H9 (cell line): ENCODE results near the gene ANKMY1. TPM values are rescaled to one million over a fixed set of nuclear protein-coding genes. Genes with fewer than 3 reads are reported as not detected.

Experiments
- DNase-seq: peaks from one replicate; pipeline ENCODE4 v3.0.0-alpha.2; 2017
- H2AFZ ChIP-seq: one replicate; pipeline ENCODE4 v1.6.1; 2013; ENCODE audit warnings: mild to moderate bottlenecking, low read length, control low read depth, moderate library complexity
- H2AK5ac ChIP-seq: 2 replicates; pipeline ENCODE4 v1.6.1; 2013; ENCODE audit warnings: low read length, control low read depth, mixed read lengths; ENCODE audit not compliant: insufficient read length
- H2BK120ac ChIP-seq: one replicate; pipeline ENCODE4 v1.6.1; 2013; ENCODE audit warnings: low read depth, mild to moderate bottlenecking, low read length, control low read depth, inconsistent platforms; ENCODE audit not compliant: poor library complexity, severe bottlenecking
- H2BK12ac ChIP-seq: 2 replicates; pipeline ENCODE4 v1.6.1; 2013; ENCODE audit warnings: low read length, control low read depth, mixed read lengths, low read depth; ENCODE audit not compliant: insufficient read length
- H2BK15ac ChIP-seq: 2 replicates; pipeline ENCODE4 v1.6.1; 2013; ENCODE audit warnings: low read depth, low read length, control low read depth
- H2BK20ac ChIP-seq: one replicate; pipeline ENCODE4 v1.6.1; 2013; ENCODE audit warnings: low read depth, mild to moderate bottlenecking, low read length, control low read depth, inconsistent platforms; ENCODE audit not compliant: poor library complexity, severe bottlenecking
- H2BK5ac ChIP-seq: 2 replicates; pipeline ENCODE4 v1.6.1; 2013; ENCODE audit warnings: low read length, control low read depth, mixed read lengths; ENCODE audit not compliant: insufficient read length
- H3K14ac ChIP-seq: 2 replicates; pipeline ENCODE4 v1.6.1; 2013; ENCODE audit warnings: low read length, control low read depth; ENCODE audit not compliant: insufficient read depth
- H3K18ac ChIP-seq: 2 replicates; pipeline ENCODE4 v1.6.1; 2013; ENCODE audit warnings: low read depth, mild to moderate bottlenecking, mixed read lengths, low read length, control low read depth; ENCODE audit not compliant: insufficient read length
- H3K23ac ChIP-seq: 2 replicates; pipeline ENCODE4 v1.6.1; 2013; ENCODE audit warnings: low read length, control low read depth, mixed read lengths, low read depth; ENCODE audit not compliant: insufficient read length
- H3K23me2 ChIP-seq: 2 replicates; pipeline ENCODE4 v1.6.1; 2013; ENCODE audit warnings: low read depth, mild to moderate bottlenecking, mixed read lengths, low read length, control low read depth; ENCODE audit not compliant: insufficient read length, poor library complexity, severe bottlenecking
- H3K27ac ChIP-seq: 2 replicates; pipeline ENCODE4 v1.5.1; 2013; ENCODE audit warnings: low read length, control low read depth, mixed read lengths, low read depth; ENCODE audit not compliant: insufficient read length
- H3K27me3 ChIP-seq: 2 replicates; pipeline ENCODE4 v1.6.1; 2013; ENCODE audit warnings: low read length, control low read depth, inconsistent platforms; ENCODE audit not compliant: insufficient read depth
- H3K4ac ChIP-seq: 2 replicates; pipeline ENCODE4 v1.6.1; 2013; ENCODE audit warnings: low read depth, mild to moderate bottlenecking, control low read depth, inconsistent platforms, low read length, moderate library complexity
- H3K4me1 ChIP-seq: 2 replicates; pipeline ENCODE4 v1.6.1; 2013; ENCODE audit warnings: low read length, control low read depth, inconsistent platforms; ENCODE audit not compliant: insufficient read depth
- H3K4me2 ChIP-seq: 2 replicates; pipeline ENCODE4 v1.6.1; 2013; ENCODE audit warnings: low read length, control low read depth, mixed read lengths; ENCODE audit not compliant: insufficient read length, insufficient read depth
- H3K56ac ChIP-seq: 2 replicates; pipeline ENCODE4 v1.6.1; 2013; ENCODE audit warnings: low read depth, mild to moderate bottlenecking, mixed read lengths, low read length, control low read depth; ENCODE audit not compliant: insufficient read length
- H3K79me1 ChIP-seq: 2 replicates; pipeline ENCODE4 v1.6.1; 2013; ENCODE audit warnings: low read depth, mild to moderate bottlenecking, moderate library complexity, low read length, control low read depth, inconsistent platforms; ENCODE audit not compliant: insufficient read depth, poor library complexity, severe bottlenecking
- H3K79me2 ChIP-seq: 2 replicates; pipeline ENCODE4 v1.6.1; 2013; ENCODE audit warnings: low read length, control low read depth, inconsistent platforms; ENCODE audit not compliant: insufficient read depth
- H3K9ac ChIP-seq: 2 replicates; pipeline ENCODE4 v1.6.1; 2013; ENCODE audit warnings: low read length, control low read depth, mixed read lengths; ENCODE audit not compliant: insufficient read length; ENCODE audit errors: extremely low read depth
- H3K9me3 ChIP-seq: one replicate; pipeline ENCODE4 v1.6.1; 2013; ENCODE audit warnings: low read depth, low read length, inconsistent platforms; ENCODE audit not compliant: control insufficient read depth
- H3T11ph ChIP-seq: one replicate; pipeline ENCODE4 v1.6.1; 2013; ENCODE audit warnings: mild to moderate bottlenecking, low read length, control low read depth, inconsistent platforms
- H4K20me1 ChIP-seq: one replicate; pipeline ENCODE4 v1.6.1; 2013; ENCODE audit not compliant: control insufficient read depth, insufficient read length, insufficient read depth
- H4K5ac ChIP-seq: 2 replicates; pipeline ENCODE4 v1.6.1; 2013; ENCODE audit warnings: low read depth, mild to moderate bottlenecking, mixed read lengths, low read length, control low read depth; ENCODE audit not compliant: insufficient read length
- H4K8ac ChIP-seq: replicated peaks from 2 replicates; pipeline ENCODE4 v1.6.1; 2013; ENCODE audit warnings: low read length, control low read depth, mixed read lengths, low read depth; ENCODE audit not compliant: insufficient read length
- H4K91ac ChIP-seq: 2 replicates; pipeline ENCODE4 v1.6.1; 2013; ENCODE audit warnings: low read depth, mild to moderate bottlenecking, moderate library complexity, mixed read lengths, low read length, control low read depth; ENCODE audit not compliant: insufficient read length
- H3K27ac Mint-ChIP-seq, 3 experiments: 2 replicates in 2 of 3; 3 replicates in 1 of 3; pipeline ENCODE4 v1.8.0; 2020 to 2021; ENCODE audit warnings: mixed read lengths in 3 of 3, mild to moderate bottlenecking in 1 of 3, moderate library complexity in 1 of 3
- H3K27me3 Mint-ChIP-seq: 2 replicates; pipeline ENCODE4 v1.8.0; 2021; ENCODE audit warnings: low read depth, mild to moderate bottlenecking, moderate library complexity, mixed read lengths
- H3K36me3 Mint-ChIP-seq, 3 experiments: 2 replicates in 2 of 3; 3 replicates in 1 of 3; pipeline ENCODE4 v1.8.0; 2020 to 2021; ENCODE audit warnings: low read depth in 3 of 3, mixed read lengths in 3 of 3; ENCODE audit not compliant: insufficient read depth in 1 of 3
- H3K4me1 Mint-ChIP-seq, 2 experiments: 2 replicates each; pipeline ENCODE4 v1.8.0; 2020; ENCODE audit warnings: mixed read lengths in 2 of 2
- H3K4me3 Mint-ChIP-seq, 2 experiments: 2 replicates in 1 of 2; 3 replicates in 1 of 2; pipeline ENCODE4 v1.8.0; 2020 to 2021; ENCODE audit warnings: mild to moderate bottlenecking in 2 of 2, mixed read lengths in 2 of 2, moderate library complexity in 1 of 2
- H3K9me3 Mint-ChIP-seq, 2 experiments: 2 replicates in 1 of 2; 3 replicates in 1 of 2; pipeline ENCODE4 v1.8.0; 2020; ENCODE audit warnings: mild to moderate bottlenecking in 2 of 2, mixed read lengths in 2 of 2, moderate library complexity in 1 of 2
- WGBS: extraction: QIAGEN DNeasy Blood & Tissue Kit; methylation state at CpG from one replicate; pipeline ENCODE4 v1.1.7; 2013; ENCODE audit warnings: missing lambda C conversion rate, low lambda C conversion rate, mixed read lengths; ENCODE audit not compliant: insufficient read length; ENCODE audit errors: extremely low coverage; 5-methylcytosine and 5-hydroxymethylcytosine counted together
- total RNA-seq: library from RNA; stranded (reverse); gene quantifications from 2 replicates; pipeline ENCODE4 v1.2.1, GENCODE V29; 2021
- TF ChIP-seq, protein P1 (sequence below): fragments of 200-600 bp; sonication (generic); conservative IDR thresholded peaks from 3 replicates; pipeline ENCODE4 v1.8.0; 2021; ENCODE audit warnings: antibody characterized with exemption, mild to moderate bottlenecking

ANKMY1 gene
- total RNA-seq, 1 experiment from 2014 or later, result 13.7 TPM

GRCh38 chr2:240455272-240455646 lies 102.5 kb downstream of the ANKMY1 start:
- no peaks in the 10 kb centered on the region; a peak in 1 of 7 replicates for H3K36me3 Mint-ChIP-seq

More at GRCh38 chr2:240455272-240455646, 102.5 kb downstream of the ANKMY1 start:
- Histone ChIP-seq H4K91ac (no peak overlapping the region), H3K14ac (no peak overlapping the region), H3T11ph (no peak overlapping the region), H3K9me3 (no peaks in the 10 kb centered on the region), H3K23me2 (peaks cover 8% of the 10 kb centered on the region), H2BK120ac (no peak overlapping the region), H3K27ac (no peak overlapping the region), H3K79me1 (no peaks in the 10 kb centered on the region), H3K18ac (no peak overlapping the region), H3K4me2 (peak overlapping the region; percentile 25), H2AFZ (no peak overlapping the region), H2AK5ac (no peak overlapping the region), H2BK5ac (no peak overlapping the region), H2BK12ac (no peak overlapping the region), H3K9ac (no peak overlapping the region), H2BK15ac (no peak overlapping the region), H3K23ac (no peak overlapping the region), H3K27me3 (peaks cover 15% of the 10 kb centered on the region; the same call in 1 of the 2 replicates), H3K79me2 (no peaks in the 10 kb centered on the region), H2BK20ac (no peak overlapping the region), H4K5ac (no peak overlapping the region), H4K20me1 (no peaks in the 10 kb centered on the region), H4K8ac (no peak overlapping the region), H3K4me1 (peaks cover 3% of the 10 kb centered on the region; the same call in 1 of the 2 replicates), H3K4ac (no peak overlapping the region), H3K56ac (no peak overlapping the region)
- Mint-ChIP-seq H3K9me3 (no peaks in the 10 kb centered on the region), H3K4me3 (peak overlapping the region; percentile 72 to 89; a peak in 3 of 5 replicates), H3K27me3 (peaks cover 39% of the 10 kb centered on the region), H3K4me1 (peaks cover 36 to 51% of the 10 kb centered on the region in 2 experiments), H3K27ac (no peak overlapping the region)
- no CpG with 5 or more reads among the region's 7 CpGs for WGBS
- DNase-seq, result no peak
- TF ChIP-seq, protein P1, sequence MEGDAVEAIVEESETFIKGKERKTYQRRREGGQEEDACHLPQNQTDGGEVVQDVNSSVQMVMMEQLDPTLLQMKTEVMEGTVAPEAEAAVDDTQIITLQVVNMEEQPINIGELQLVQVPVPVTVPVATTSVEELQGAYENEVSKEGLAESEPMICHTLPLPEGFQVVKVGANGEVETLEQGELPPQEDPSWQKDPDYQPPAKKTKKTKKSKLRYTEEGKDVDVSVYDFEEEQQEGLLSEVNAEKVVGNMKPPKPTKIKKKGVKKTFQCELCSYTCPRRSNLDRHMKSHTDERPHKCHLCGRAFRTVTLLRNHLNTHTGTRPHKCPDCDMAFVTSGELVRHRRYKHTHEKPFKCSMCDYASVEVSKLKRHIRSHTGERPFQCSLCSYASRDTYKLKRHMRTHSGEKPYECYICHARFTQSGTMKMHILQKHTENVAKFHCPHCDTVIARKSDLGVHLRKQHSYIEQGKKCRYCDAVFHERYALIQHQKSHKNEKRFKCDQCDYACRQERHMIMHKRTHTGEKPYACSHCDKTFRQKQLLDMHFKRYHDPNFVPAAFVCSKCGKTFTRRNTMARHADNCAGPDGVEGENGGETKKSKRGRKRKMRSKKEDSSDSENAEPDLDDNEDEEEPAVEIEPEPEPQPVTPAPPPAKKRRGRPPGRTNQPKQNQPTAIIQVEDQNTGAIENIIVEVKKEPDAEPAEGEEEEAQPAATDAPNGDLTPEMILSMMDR, result no peak
